ENCODE results near the gene CNOT6.

CNOT6 gene

DNA sequence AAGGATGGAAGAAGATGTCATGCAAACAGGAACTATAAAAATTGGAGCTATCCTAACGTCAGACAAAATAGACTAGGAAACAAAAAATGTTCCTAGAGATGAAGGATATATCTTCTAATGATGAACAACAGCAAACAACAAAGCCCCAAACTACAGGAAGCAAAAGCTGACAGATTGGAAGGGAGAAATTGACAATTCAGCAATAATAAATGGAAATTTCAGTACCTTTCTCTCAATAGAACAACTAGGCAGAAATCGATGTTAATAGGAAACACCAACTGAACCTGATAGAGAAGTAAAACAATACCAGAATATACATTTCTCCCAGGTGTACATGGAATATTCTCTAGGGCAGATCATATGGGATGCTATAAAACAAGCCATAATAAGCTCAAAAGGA, 89.6 kb downstream of the CNOT6 start:
- DNase-seq (ENCODE audit: low read depth) = no peak

DNA sequence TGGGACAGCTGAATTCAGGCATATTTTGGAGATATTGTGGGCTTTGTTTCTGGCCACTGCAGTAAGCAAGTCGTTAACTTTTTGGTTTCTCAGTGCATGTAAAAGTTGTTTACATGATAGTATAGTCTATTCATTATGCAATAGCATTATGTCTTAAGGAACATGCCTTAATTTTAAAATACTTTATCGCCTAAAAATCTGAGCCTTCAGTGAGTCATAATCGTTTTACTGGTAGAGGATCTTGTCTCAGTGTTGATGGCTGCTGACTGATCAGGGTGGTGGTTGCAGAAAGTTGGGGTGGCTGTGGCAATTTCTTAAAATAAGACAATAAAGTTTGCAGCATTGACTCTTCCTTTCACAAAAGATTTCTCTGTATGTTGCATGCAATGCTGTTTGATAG, 92.0 kb downstream of the CNOT6 start:
- DNase-seq (ENCODE audit: low read depth) = no peak

DNA sequence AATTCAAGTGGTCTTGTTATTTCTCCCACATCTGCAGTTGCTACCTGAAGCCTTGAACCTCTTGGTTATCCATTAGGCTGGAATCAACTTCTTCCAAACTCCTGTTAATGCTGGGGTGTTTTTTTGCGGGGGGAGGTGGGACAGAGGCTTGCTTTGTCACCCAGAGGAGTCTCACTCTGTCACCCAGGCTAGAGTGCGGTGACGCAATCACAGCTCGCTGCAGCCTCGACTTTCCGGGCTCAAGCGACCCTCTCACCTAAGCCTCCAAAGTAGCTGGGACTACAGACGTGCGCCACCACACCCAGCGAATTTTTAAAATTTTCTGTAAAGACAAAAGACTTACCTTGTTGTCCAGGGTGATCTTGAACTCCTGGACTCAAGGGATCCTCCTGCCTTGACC, 92.7 kb downstream of the CNOT6 start:
- DNase-seq (ENCODE audit: low read depth) = no peak

DNA sequence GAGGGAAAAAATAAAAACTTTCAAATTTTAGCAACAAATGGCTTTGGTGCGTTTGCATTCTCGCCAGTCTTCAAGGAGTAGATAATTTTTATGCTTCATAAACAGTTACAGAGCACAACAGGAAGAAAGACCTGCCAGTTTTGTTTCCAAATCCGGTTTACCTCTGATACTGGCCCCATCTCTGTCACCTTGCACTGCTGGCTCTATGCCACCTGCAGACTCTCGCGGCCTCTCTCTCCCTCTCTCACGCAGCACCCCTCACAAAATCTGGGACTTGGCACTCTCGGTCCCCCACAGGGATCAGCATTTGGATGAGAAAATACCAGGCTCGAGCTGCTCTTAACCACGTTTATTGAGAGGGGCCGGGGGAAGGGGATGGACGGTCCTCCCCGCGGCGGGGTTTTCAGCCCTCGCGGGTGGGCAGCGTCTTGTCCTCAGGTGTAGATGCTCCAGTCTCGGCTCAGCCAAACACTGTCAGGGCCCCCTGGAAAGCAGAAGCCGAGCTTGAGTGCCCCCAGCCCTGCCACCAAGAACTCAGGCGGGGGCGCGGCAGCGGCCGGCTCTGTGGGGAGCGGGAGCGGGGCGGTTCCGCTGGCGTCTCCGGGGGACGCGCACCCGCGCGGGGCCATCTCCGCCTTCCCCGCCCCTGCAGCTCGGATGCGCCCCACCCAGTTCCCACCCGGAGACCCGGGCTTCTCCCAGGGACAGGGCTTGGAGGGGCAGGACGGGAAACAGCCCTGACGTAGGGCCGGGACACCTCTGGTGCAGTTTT, 95.8 kb downstream of the CNOT6 start:
- no peak for DNase-seq (ENCODE audit: low read depth)

DNA sequence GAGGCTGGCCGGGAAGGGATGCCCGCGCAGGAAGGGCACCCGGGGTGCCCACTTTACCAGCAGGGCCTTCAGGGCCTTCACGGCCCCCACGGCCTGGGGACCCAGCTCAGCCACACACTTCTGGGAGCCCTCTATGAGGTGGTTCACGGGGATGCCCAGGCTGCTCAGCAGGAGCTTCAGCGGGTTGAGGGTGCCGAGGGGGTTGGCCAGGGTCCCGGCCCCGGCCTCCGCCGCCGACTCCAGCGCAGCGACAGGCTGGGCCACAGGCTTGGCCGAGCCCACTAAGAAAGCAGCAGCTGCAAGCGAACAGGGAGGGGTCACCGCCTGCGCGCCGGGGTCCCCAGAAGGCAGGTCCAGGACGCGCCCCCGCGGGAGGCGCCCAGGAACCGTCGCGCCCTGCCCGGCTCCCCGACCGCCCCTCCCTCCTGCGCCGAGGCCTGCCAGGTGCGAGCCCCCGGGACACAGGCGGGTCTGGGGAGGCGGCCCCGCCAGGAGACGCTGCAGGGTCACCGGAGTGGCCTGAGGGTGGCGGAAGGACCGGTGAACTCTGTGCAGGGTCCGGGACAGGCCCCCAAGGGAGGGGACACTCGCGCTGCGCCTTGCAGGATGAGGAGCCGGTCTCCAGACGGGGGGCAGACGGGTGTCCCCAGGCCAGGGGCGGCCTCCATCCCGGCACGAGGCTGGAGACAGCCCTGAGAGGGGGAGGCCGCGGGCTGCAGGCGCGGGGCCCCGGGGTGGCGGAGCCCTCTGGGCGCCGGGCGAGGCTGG, 96.5 kb downstream of the CNOT6 start:
- no peak for DNase-seq (ENCODE audit: low read depth)

DNA sequence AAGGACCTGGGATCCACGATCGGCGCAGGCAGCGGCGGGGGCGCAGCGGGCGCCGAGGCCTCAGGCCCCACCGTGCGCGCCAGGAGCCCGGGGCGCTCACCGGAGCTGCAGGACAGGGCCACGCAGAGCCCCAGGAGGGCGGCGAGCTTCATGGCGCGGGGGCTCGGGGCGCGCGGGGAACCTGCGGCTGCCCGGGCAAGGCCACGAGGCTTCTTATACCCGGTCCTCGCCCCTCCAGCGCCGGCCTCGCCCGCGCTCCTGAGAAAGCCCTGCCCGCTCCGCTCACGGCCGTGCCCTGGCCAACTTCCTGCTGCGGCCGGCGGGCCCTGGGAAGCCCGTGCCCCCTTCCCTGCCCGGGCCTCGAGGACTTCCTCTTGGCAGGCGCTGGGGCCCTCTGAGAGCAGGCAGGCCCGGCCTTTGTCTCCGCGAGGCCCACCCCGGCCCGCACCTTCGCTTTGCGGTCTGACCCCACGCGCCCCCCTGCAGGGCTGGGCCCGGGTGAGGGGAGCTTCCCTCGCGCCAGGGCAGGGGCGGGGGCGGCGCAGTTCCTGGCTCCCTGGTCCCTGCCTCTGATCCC, 97.2 kb downstream of the CNOT6 start, which contains the start of gene SCGB3A1:
Gene SCGB3A1 (minus strand): TSS at position 189 of the 577 bp plus-strand sequence. CDS start 37 bp downstream, at position 152.
- DNase-seq (ENCODE audit: low read depth) = no peak

DNA sequence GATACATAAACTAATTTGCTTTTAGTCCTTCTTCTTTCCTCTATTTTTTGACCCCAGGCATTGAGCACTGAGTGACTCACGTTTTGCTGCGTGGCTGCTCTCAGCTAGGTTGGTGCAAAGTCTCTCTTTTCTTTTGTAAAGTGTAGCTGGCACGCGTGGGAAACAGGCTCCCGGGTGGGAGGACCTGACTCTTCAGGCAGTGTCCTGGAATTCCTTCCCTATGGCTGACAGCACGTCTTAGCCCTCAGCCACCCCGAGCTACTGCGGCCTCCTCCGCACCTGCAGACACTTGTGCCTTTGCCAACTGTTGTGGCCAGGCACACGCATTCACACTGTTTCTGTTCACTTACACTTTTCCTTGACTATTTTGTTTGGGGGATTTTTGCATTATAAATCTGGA, 98.0 kb downstream of the CNOT6 start:
- no peak for DNase-seq (ENCODE audit: low read depth)

DNA sequence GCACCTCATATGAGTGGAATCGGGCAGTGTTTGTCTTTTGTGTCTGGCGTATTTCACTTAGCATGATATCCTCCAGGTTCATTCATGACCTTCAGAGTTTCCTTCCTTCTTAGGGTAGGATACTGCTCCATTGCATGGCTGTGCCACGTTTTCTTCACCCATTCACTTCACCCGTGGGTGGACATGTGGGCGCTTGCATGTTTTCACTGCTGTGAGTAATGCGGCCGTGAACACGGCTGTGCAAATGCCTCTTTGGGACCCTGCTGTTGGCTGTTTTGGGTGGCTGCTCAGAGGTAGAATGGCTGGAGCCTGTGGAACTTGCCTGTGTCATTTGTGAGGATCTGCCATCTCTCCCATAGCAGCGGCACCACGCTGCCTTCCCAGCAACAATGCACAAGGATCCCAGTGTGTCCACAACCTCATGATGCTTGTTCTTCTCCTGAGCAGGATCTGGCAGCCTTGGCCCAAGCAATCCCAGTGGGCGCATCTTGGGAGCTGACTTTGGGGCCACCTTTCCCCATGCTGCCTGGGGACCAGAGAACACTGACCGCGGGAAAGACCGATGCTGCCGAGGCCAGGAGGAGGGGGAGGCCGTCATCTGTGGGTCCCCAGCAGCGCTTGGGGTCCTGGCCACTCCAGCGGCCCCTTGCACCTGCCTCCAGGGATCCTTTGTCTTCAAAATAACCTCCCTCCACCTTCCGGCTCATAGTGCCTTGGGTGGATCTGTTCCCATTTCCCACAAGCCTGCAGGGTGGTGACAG, 99.4 kb downstream of the CNOT6 start:
- no peak for DNase-seq (ENCODE audit: low read depth)

DNA sequence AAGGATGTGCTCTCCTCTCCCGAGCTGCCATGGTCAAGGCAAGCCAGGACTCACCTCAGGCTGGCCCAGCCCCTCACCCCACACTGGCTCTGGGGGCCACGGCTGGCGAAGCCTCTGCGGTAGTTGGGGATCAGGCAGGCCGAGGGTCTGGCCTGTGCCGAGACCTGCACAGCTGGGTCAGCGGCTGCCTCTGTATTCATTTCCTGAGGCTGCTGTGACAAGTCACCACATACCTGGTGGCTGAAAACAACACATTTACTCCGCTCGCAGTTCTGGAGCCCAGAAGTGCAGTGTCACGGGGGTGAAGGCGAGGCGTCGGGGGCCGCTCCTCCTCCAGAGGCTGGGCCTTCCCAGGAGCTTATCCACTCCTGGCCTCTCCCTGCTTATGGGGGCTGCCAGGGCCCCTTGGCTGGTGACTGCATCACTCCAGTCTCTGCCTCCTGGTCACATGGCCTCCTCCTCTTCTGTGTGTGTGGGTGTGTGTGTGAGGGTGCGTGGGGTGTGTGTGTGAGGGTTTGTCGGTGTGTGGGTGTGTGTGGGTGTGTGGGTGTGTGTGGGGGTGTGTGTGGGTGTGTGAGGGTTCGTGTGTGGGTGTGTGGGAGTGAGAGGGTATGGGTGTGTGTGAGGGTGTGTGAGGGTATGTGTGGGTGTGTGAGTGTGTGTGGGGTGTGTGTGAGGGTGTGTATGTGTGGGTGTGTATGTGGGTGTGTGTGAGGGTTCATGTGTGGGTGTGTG, 100.3 kb downstream of the CNOT6 start:
- DNase-seq (ENCODE audit: low read depth) = no peak

DNA sequence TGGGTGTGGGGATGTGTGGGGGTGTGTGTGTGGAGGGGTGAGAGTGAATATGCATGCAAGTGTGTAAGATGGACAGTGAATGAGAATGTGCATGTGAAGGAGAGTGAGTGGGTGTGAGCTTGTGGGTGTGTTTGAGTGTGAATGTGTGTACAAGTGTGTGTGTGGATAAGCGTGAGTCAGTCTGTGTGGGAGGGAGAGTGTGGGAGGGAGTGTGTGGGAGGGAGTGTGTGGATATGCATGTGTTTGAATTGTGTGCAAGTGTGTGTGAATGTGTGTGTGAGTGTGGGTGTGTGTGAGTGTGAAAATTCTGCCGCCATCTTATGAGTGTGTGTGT, 100.8 kb downstream of the CNOT6 start:
- DNase-seq (ENCODE audit: low read depth) = no peak

DNA sequence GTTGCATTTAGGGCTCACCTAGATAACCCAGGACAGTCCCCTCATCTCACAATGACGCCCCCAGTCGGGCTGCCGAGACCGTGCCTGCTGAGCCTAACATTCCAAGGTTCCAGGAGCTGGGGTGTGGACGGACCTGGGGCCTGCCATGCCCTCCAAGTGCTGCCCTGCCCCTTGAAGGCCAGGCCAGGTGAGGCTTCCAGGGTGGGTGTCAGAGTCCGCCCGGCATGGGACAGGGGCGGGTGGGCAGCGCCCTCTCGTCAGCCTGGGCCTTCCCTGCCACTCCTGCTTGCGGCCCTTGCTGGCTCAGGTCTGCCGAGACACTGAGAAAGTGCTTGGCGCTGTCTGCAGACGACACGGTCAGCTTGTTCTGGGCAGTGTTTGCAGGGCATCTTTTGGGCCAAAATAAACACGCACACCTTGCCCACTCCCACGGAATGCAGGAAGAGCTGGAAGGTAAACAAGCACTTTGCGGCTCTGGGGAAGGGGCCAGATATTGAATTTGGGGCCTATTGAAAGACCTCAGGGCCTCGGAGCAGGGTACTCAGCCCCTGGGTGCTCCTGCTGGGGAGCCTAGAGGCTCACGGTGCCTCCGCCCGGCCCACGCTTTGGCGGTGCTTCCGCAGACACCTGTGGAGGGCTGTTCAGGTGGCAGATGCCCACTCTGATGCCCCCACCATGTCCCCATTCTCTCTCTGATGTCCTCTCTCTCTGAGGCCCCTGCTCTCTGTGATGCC, 101.4 kb downstream of the CNOT6 start:
- no peak for DNase-seq (ENCODE audit: low read depth)

DNA sequence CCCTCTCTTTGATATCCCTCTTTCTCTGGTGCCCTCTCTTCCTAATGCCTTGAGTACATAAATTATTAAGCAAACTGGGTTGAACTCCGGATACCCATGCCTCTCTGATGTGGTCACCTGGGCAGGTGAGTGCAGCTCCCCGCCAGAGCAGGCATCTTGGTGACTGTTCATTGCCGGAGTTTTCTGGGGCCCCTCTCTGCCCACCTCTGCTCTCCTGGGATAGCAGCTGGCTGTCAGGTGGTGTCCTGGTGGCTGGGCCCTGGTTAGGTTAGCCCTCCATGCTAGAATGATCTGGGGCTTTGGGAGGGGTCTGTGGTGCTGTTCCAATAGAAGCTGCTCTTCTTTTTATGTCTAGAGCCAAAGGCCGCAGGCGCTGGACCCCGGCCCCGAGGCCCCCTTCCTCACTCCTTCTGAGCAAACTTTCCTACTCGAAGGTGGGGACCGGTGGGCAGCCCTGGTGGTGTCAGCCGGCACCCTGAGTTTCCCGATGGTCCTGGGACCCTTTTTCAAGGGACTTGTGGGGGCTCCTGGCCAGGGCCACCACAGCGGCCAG, 102.0 kb downstream of the CNOT6 start:
- DNase-seq (ENCODE audit: low read depth) = no peak

DNA sequence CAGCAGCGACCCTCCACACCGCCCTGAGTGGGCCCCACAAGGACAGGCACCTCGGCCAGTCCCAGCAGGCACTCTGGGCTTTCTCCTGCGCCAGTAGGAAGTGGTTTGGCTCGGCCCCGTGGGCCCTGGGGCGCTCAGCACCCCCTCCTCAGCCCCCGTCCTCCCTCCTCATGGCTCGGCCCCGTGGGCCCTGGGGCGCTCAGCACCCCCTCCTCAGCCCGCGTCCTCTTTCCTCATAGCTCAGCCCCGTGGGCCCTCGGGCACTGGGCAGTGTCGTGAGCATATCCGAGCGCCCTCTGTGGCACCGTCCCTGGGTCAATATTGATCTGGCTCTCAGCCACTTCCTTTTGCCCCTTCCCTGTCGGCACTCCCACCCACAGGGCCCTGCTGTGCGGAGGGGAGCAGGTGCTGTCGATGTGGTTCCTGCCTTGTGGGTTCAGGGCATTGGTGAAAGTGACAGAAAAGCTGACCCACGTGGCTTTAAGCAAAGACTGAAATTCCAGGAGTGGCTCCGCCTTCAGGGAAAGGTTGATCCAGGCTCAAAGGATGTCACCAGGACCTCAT, 102.6 kb downstream of the CNOT6 start:
- DNase-seq (ENCODE audit: low read depth) = no peak

DNA sequence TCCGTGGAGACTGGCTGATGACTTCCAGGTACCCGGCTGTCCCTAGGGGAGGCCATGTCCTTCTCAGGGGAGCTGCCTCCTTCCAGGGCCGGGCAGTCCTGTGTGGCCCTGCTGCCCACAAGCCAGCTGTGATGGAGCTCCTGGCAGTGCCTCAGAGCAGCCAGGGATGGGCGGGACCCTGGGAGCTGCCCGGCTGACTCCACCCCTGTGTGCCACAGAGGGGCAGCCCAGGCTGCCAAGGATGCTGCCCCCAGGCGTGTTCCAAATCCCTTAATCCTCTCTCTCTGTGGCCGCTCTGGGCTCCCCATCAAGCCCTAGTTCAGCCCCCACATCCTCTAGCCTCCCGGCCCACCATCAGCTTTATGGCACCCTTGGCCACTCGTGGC, 104.1 kb downstream of the CNOT6 start:
- DNase-seq (ENCODE audit: low read depth) = no peak

DNA sequence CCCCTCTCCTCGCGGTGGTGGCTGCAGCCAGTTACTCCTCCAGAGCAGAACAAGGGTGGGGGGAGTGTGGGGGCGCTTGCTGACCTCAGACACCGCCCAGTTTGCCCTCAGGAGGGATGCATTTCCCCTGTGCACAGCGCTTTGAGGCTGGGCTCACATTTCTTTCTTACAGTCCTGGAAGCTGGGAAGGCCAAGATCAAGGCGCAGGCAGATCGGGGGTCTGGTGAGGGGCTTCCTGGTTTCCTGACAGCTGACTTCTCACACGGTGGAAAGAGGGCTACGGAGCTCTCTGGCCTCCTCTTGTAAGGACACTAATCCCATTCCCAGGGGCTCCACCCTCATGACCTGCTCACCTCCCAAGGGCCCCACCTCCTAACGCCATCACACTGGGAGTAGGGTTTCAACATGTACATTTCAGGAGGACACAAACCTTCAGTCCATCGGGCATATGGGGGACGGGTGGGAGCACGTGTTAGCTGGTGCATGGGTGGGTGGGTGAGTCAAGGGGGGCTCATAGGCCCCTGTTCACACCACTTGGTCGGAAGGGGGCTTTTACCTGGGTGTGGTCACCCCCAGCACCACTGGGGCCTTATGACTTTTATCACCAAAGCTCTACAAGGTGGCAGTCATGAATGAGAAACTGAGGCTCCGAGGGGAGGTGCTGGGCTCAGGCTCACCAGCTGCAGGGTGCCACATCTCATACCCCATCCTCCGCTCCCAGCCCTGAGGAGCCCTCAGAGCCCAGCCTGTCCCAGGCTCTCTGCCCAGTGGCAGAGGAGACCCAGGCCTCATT, 104.8 kb downstream of the CNOT6 start:
- no peak for DNase-seq (ENCODE audit: low read depth)

DNA sequence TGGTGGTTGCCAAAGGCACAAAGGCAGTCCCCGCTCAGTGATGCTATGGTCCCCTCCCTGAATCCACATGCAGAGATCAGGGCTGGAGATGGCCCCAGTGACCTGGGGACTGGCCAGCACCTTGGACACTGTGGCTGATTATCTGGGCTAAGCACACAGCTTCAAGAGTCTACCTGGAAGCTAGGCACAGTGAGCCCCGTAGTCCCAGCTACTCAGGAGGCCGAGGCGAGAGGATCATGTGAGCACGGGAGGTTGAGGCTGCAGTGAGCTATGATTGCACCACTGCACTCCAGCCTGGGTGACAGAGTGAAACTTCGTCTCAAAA, 105.4 kb downstream of the CNOT6 start:
- no peak for DNase-seq (ENCODE audit: low read depth)

DNA sequence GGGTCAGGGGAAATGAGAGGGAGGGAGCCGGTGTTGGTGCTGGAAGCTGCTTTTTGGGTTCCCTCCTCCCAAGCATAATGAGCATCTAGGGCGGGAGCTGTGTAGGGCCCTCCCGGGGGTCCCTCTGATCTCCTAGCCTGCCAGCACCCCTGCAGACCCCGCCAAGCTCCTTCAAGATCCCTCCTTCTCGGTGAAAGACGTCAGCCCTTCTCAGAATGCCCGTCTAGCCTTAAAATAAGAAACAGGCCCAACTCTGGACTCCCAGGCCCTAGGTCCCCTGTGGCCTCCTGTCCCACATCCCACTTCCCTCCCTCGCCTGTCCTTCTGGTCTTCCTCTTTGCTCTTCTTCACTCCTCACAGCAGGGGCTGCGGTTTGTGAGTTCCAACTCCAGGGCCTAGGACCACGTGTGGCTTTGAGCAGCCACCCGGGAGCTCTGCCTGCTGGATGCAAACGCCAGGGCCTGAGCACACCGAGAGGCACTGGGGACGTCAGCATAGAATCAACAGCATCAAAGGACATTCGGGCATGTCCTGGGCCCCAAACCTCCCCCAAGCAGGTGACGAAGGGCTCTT, 105.9 kb downstream of the CNOT6 start:
- no peak for DNase-seq (ENCODE audit: low read depth)

DNA sequence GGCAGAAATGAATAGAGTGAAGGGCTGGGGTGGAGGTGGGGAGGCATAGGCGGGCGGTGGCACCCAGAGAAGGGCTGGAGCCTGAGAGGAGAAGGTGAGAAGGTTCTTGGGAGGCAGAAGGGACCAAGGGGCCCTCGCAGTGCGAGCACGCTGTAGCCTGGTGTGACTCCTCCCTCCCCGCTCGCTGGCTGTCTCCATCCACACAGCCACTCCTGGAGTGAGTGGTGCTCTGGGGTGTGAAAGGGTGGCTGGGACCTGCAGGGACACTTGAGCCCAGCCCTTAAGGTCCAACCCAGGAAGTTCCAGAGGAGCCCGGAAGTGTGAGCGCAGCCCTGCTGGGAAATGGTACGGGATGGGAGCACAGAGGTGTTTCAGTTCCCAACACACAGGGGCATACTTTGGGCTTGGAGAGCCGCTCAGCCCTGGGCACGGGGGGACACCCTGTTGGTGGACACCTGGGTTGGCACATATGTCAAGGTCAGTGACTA, 106.4 kb downstream of the CNOT6 start:
- DNase-seq (ENCODE audit: low read depth) = no peak
